GM10847 (cell line): ENCODE data around the gene TOM1L2.

Experiments
- POLR2A ChIP-seq: IDR thresholded peaks from 2 replicates; pipeline ENCODE4 v1.6.1; 2011; ENCODE audit not compliant: insufficient read length; ENCODE audit errors: extremely low read depth

TOM1L2 gene

GRCh38 chr17:17943281-17943984, 28.8 kb downstream of the TOM1L2 start:
- TF ChIP-seq POLR2A = no peak

GRCh38 chr17:17942846-17943245, 29.4 kb downstream of the TOM1L2 start:
- TF ChIP-seq POLR2A = no peak

- no peak for TF ChIP-seq POLR2A
Measured at GRCh38 chr17:17941015-17941414, 31.2 kb downstream of the TOM1L2 start.

- no peak for TF ChIP-seq POLR2A
Measured at GRCh38 chr17:17940441-17940911, 31.7 kb downstream of the TOM1L2 start.

- no peak for TF ChIP-seq POLR2A
Measured at GRCh38 chr17:17938388-17939107, 33.7 kb downstream of the TOM1L2 start.

- TF ChIP-seq POLR2A = no peak
Measured at GRCh38 chr17:17937958-17938357, 34.2 kb downstream of the TOM1L2 start.

GRCh38 chr17:17937201-17937853, 34.9 kb downstream of the TOM1L2 start:
- no peak for TF ChIP-seq POLR2A

GRCh38 chr17:17935321-17936271, 36.6 kb downstream of the TOM1L2 start:
- TF ChIP-seq POLR2A = no peak

GRCh38 chr17:17934806-17935205, 37.4 kb downstream of the TOM1L2 start:
- no peak for TF ChIP-seq POLR2A

GRCh38 chr17:17934214-17934613, 38.0 kb downstream of the TOM1L2 start:
- TF ChIP-seq POLR2A = no peak

- no peak for TF ChIP-seq POLR2A
Measured at GRCh38 chr17:17933775-17934174, 38.4 kb downstream of the TOM1L2 start.

- TF ChIP-seq POLR2A = no peak
Measured at GRCh38 chr17:17931159-17931558, 41.0 kb downstream of the TOM1L2 start.

GRCh38 chr17:17930674-17931073, 41.5 kb downstream of the TOM1L2 start:
- no peak for TF ChIP-seq POLR2A

GRCh38 chr17:17929655-17930380, 42.4 kb downstream of the TOM1L2 start:
- no peak for TF ChIP-seq POLR2A

- no peak for TF ChIP-seq POLR2A
Measured at GRCh38 chr17:17928398-17929287, 43.6 kb downstream of the TOM1L2 start.
